Liver (tissue), 3 donors: Measurements from ENCODE around the gene LHX6.

Source experiments
- CTCF ChIP-seq: fragments of 150-350 bp; IDR thresholded peaks from 2 replicates; pipeline ENCODE4 v1.5.1; 2017; ENCODE audit warnings: improper control_type of control experiment, low read depth, low read length; ENCODE audit not compliant: missing input control
- FOXA1 ChIP-seq: IDR thresholded peaks from 2 replicates; pipeline ENCODE4 v1.6.1; 2016; ENCODE audit warnings: antibody characterized with exemption
- JUND ChIP-seq, 2 donors: IDR thresholded peaks; 2 replicates each; pipeline ENCODE4 v1.6.1; 2016; ENCODE audit warnings: antibody characterized with exemption in 2 of 2
- RAD21 ChIP-seq, 2 donors: IDR thresholded peaks; 2 replicates each; pipeline ENCODE4 v1.6.1; 2016; ENCODE audit warnings: antibody characterized with exemption in 2 of 2, mild to moderate bottlenecking in 2 of 2
- REST ChIP-seq: IDR thresholded peaks from 2 replicates; pipeline ENCODE4 v1.6.1; 2016; ENCODE audit warnings: antibody characterized with exemption, mild to moderate bottlenecking
- SP1 ChIP-seq: IDR thresholded peaks from 2 replicates; pipeline ENCODE4 v1.6.1; 2018; ENCODE audit warnings: antibody characterized with exemption, mild to moderate bottlenecking
- YY1 ChIP-seq: IDR thresholded peaks from 2 replicates; pipeline ENCODE4 v1.6.1; 2016; ENCODE audit warnings: antibody characterized with exemption, mild to moderate bottlenecking
- ZBTB33 ChIP-seq: IDR thresholded peaks from 2 replicates; pipeline ENCODE4 v1.6.1; 2016; ENCODE audit warnings: antibody characterized with exemption
- donor health status: healthy.
- donor health status: healthy.

- TF ChIP-seq CTCF (no peak), FOXA1 (no peak), SP1 (no peak), RAD21 (IDR thresholded peaks at IDR 0.05) (no peak), ZBTB33 (no peak), REST (no peak), YY1 (no peak), JUND (IDR thresholded peaks at IDR 0.05) (no peak)
Observed at GRCh38 chr9:122195875-122196274, 32.9 kb downstream of the LHX6 start.
